SK-N-SH treated with all-trans-retinoic acid at 6 μM for 48 hours (cell line): ENCODE measurements around the gene CCIN.
"Not testable (repeated sequence)": the region's sequence is repeated elsewhere in the genome, so short reads cannot be mapped to it uniquely, and the experiment has no call there.

Experiments
- ATAC-seq: fragments of 200-7000 bp; cut with Tn5 transposase; 3 replicates; pipeline ENCODE4 v1.9.1; 2020; ENCODE audit warnings: mild to moderate bottlenecking, moderate library complexity
- ARNTL ChIP-seq: fragments of 450-650 bp; formaldehyde crosslinking; IDR thresholded peaks from 2 replicates; pipeline ENCODE4 v1.5.0; 2020; ENCODE audit warnings: low read depth, mild to moderate bottlenecking, moderate library complexity, borderline replicate concordance
- BACH2 ChIP-seq: fragments of 250-450 bp; sonication (Bioruptor Pico); IDR thresholded peaks from 2 replicates; pipeline ENCODE4 v1.9.0; 2021; ENCODE audit warnings: mild to moderate bottlenecking, borderline replicate concordance
- CSDC2 ChIP-seq: fragments of 250-450 bp; sonication (Bioruptor Pico); IDR thresholded peaks from 2 replicates; pipeline ENCODE4 v1.5.0; 2020; ENCODE audit warnings: mild to moderate bottlenecking, moderate library complexity
- CSRNP3 ChIP-seq: fragments of 250-450 bp; sonication (Bioruptor Pico); IDR thresholded peaks from 2 replicates; pipeline ENCODE4 v1.5.1; 2021; ENCODE audit warnings: mild to moderate bottlenecking, moderate library complexity
- ISL1 ChIP-seq: fragments of 250-450 bp; sonication (Bioruptor Pico); IDR thresholded peaks from 2 replicates; pipeline ENCODE4 v2.1.2; 2022; ENCODE audit warnings: mild to moderate bottlenecking, moderate library complexity
- PATZ1 ChIP-seq: fragments of 250-450 bp; sonication (Bioruptor Pico); IDR thresholded peaks from 2 replicates; pipeline ENCODE4 v1.8.0; 2020; ENCODE audit warnings: mild to moderate bottlenecking, moderate library complexity, borderline replicate concordance
- POU6F1 ChIP-seq: fragments of 250-450 bp; sonication (Bioruptor Pico); IDR thresholded peaks from 2 replicates; pipeline ENCODE4 v1.8.0; 2021; ENCODE audit warnings: low read depth, mild to moderate bottlenecking, moderate library complexity, borderline replicate concordance
- PPARA ChIP-seq: fragments of 250-450 bp; sonication (Bioruptor Pico); IDR thresholded peaks from 2 replicates; pipeline ENCODE4 v1.5.0; 2020; ENCODE audit warnings: mild to moderate bottlenecking, borderline replicate concordance
- TCF4 ChIP-seq: fragments of 250-450 bp; sonication (Bioruptor Pico); IDR thresholded peaks from 2 replicates; pipeline ENCODE4 v1.8.0; 2021; ENCODE audit warnings: mild to moderate bottlenecking, moderate library complexity, borderline replicate concordance
- TOX ChIP-seq: fragments of 250-450 bp; sonication (Bioruptor Pico); IDR thresholded peaks from 2 replicates; pipeline ENCODE4 v1.8.0; 2021; ENCODE audit warnings: mild to moderate bottlenecking, moderate library complexity, borderline replicate concordance
- TSHZ2 ChIP-seq: fragments of 250-450 bp; sonication (Bioruptor Pico); IDR thresholded peaks from 2 replicates; pipeline ENCODE4 v1.5.0; 2020; ENCODE audit warnings: mild to moderate bottlenecking, moderate library complexity
- ZC3H10 ChIP-seq: fragments of 250-450 bp; sonication (Bioruptor Pico); IDR thresholded peaks from 2 replicates; pipeline ENCODE4 v1.5.1; 2021; ENCODE audit warnings: mild to moderate bottlenecking, moderate library complexity
- ZFP3 ChIP-seq: fragments of 250-450 bp; sonication (Bioruptor Pico); IDR thresholded peaks from 2 replicates; pipeline ENCODE4 v1.5.0; 2020; ENCODE audit warnings: mild to moderate bottlenecking, moderate library complexity
- ZFP30 ChIP-seq: fragments of 450-650 bp; formaldehyde crosslinking; IDR thresholded peaks from 2 replicates; pipeline ENCODE4 v1.5.0; 2022; ENCODE audit warnings: mild to moderate bottlenecking, moderate library complexity
- ZNF565 ChIP-seq: fragments of 450-650 bp; formaldehyde crosslinking; conservative IDR thresholded peaks from 2 replicates; pipeline ENCODE4 v1.5.0; 2020; ENCODE audit warnings: low read depth, mild to moderate bottlenecking, moderate library complexity
- ZNF70 ChIP-seq: fragments of 450-650 bp; formaldehyde crosslinking; IDR thresholded peaks from 2 replicates; pipeline ENCODE4 v1.5.0; 2020; ENCODE audit warnings: mild to moderate bottlenecking, moderate library complexity
- ZNF8 ChIP-seq: fragments of 450-650 bp; formaldehyde crosslinking; IDR thresholded peaks from 2 replicates; pipeline ENCODE4 v1.5.0; 2020; ENCODE audit warnings: mild to moderate bottlenecking, moderate library complexity

CCIN gene

GRCh38 chr9:36129139-36129538 is 40.0 kb upstream of the CCIN start:
- ATAC-seq, result no peak
- no peak for TF ChIP-seq TOX (CRISPR knock-in tag)
- TF ChIP-seq ARNTL (CRISPR knock-in tag), result no peak
- TF ChIP-seq POU6F1 (CRISPR knock-in tag), result no peak
- no peak for TF ChIP-seq BACH2 (CRISPR knock-in tag)
- no peak for TF ChIP-seq ZFP30 (CRISPR knock-in tag)
- TF ChIP-seq PATZ1 (CRISPR knock-in tag), result no peak
- no peak for TF ChIP-seq ISL1 (CRISPR knock-in tag)
- TF ChIP-seq ZNF70 (CRISPR knock-in tag), result no peak
- TF ChIP-seq CSDC2 (CRISPR knock-in tag), result no peak
- TF ChIP-seq ZNF8 (CRISPR knock-in tag), result no peak
- no peak for TF ChIP-seq ZFP3 (CRISPR knock-in tag)
- TF ChIP-seq ZC3H10 (CRISPR knock-in tag), result no peak
- TF ChIP-seq CSRNP3 (CRISPR knock-in tag), result no peak

GRCh38 chr9:36131666-36132065 is 37.5 kb upstream of the CCIN start:
- ATAC-seq, result not testable (repeated sequence)

- TF ChIP-seq POU6F1 (CRISPR knock-in tag) (no peak), BACH2 (CRISPR knock-in tag) (no peak), CSRNP3 (CRISPR knock-in tag) (no peak), PPARA (no peak), ZC3H10 (CRISPR knock-in tag) (no peak), ARNTL (CRISPR knock-in tag) (no peak), ZFP30 (CRISPR knock-in tag) (no peak), ZNF70 (CRISPR knock-in tag) (no peak), ZNF565 (CRISPR knock-in tag) (no peak), PATZ1 (CRISPR knock-in tag) (no peak), TOX (CRISPR knock-in tag) (no peak), TSHZ2 (CRISPR knock-in tag) (no peak), TCF4 (CRISPR knock-in tag) (no peak)
- TF ChIP-seq, all 23 proteins: peak for 0
- ATAC-seq, result no peak
Observed at GRCh38 chr9:36132086-36132485, 37.1 kb upstream of the CCIN start.
